ENCODE data around the gene ING3. TPM values are rescaled to one million over a fixed set of nuclear protein-coding genes. Genes with fewer than 3 reads are reported as not detected.

Gene ING3
- total RNA-seq, 2 experiments from 2014 or later: 21.7 to 24.1 TPM

- ChIA-PET CTCF (interaction anchor here (0.8 kb wide), 1 partner anchor 8 kb away, joined by 3 read pairs; no protein-coding TSS in a partner anchor), POLR2A (interaction anchor here (0.8 kb wide), 1 partner anchor 9 kb away, joined by 3 read pairs; no protein-coding TSS in a partner anchor)
- no peaks in the 10 kb centered on the region for H3K9me3 Mint-ChIP-seq
- H3K36me3 Mint-ChIP-seq (ENCODE audit: low read depth): no peaks in the 10 kb centered on the region
- DNase-seq (no peak), ATAC-seq (no peak)
- intact Hi-C loops (cut with micrococcal nuclease): no loop called here
- no peak overlapping the region for H3K27ac Mint-ChIP-seq
- no peak for TF ChIP-seq CTCF (IDR thresholded peaks at IDR 0.05)
- H3K4me3 Mint-ChIP-seq: no peak overlapping the region
- peaks cover 6% of the 10 kb centered on the region for H3K27me3 Mint-ChIP-seq
- H3K4me1 Mint-ChIP-seq (ENCODE audit: low read depth): no peaks in the 10 kb centered on the region
These were observed 74.0 kb downstream of the ING3 start for GRCh38 chr7:121024611-121025010.

GRCh38 chr7:121026159-121026558, 75.6 kb downstream of the ING3 start:
- ATAC-seq (no peak), DNase-seq (no peak)
- H3K9me3 Mint-ChIP-seq: no peaks in the 10 kb centered on the region
- intact Hi-C loops (cut with micrococcal nuclease): no loop called here
- no peak for TF ChIP-seq CTCF (IDR thresholded peaks at IDR 0.05)
- POLR2A ChIA-PET: no interaction called here
- CTCF ChIA-PET: no interaction called here
- no peaks in the 10 kb centered on the region for H3K36me3 Mint-ChIP-seq (ENCODE audit: low read depth)
- H3K4me3 Mint-ChIP-seq: no peak overlapping the region
- no peaks in the 10 kb centered on the region for H3K4me1 Mint-ChIP-seq (ENCODE audit: low read depth)
- H3K27me3 Mint-ChIP-seq: peaks cover 8% of the 10 kb centered on the region
- H3K27ac Mint-ChIP-seq: no peak overlapping the region

- Mint-ChIP-seq H3K9me3 (no peaks in the 10 kb centered on the region), H3K27me3 (peaks cover 8% of the 10 kb centered on the region), H3K36me3 (ENCODE audit: low read depth) (no peaks in the 10 kb centered on the region), H3K27ac (no peak overlapping the region), H3K4me3 (no peak overlapping the region), H3K4me1 (ENCODE audit: low read depth) (no peaks in the 10 kb centered on the region)
- no peak for TF ChIP-seq CTCF (IDR thresholded peaks at IDR 0.05)
- CTCF ChIA-PET: interaction anchor here (0.7 to 1.1 kb wide), 3 partner anchors 20 to 53 kb away, joined by 3 to 4 read pairs (median 3); no protein-coding TSS in a partner anchor
- no peak for ATAC-seq
- POLR2A ChIA-PET: no interaction called here
- intact Hi-C loops (cut with micrococcal nuclease): no loop called here
- DNase-seq: no peak
These were observed 76.1 kb downstream of the ING3 start for GRCh38 chr7:121026577-121027111.

Other genes starting within 250 kb of the ING3 start
- gene TSPAN12, start 92.6 kb upstream of the ING3 start, total RNA-seq: not detected
- not detected for gene CPED1, start 37.9 kb downstream of the ING3 start, total RNA-seq

All from activated CD8-positive, alpha-beta T cell treated with anti-CD3 and anti-CD28 coated beads for 36 hours (primary cell).